Measurements from ENCODE around the gene GINS2. TPM values are rescaled to one million over a fixed set of nuclear protein-coding genes. Genes with fewer than 3 reads are reported as not detected.

Gene GINS2
- total RNA-seq (0.26 and 1.8 TPM in 2 replicates), polyA plus RNA-seq (5.5 and 18.3 TPM in 2 replicates), polyA minus RNA-seq (ENCODE audit: low replicate concordance) (2.6 and 6.7 TPM in 2 replicates)
- polyA plus RNA-seq (2012), result 5.4 and 17.3 TPM in 2 replicates

- Histone ChIP-seq H3K9me3 (ENCODE audit: control insufficient read depth, insufficient read depth, low read depth, low read length) (no peaks in the 10 kb centered on the region), H3K27ac (ENCODE audit: insufficient read depth, low read length) (peak within 1 kb of the TSS; percentile 62), H3K9ac (ENCODE audit: insufficient read depth, low read length) (peak within 1 kb of the TSS; percentile 58), H3K79me2 (ENCODE audit: control insufficient read depth, insufficient read depth, low read length) (no peaks in the 10 kb centered on the region), H3K4me2 (ENCODE audit: extremely low read depth, insufficient read depth, low read length) (peak within 1 kb of the TSS; percentile 78), H3K27me3 (ENCODE audit: control insufficient read depth, insufficient read depth, low read length) (peaks cover 6% of the 10 kb centered on the region), H2AFZ (ENCODE audit: low read length) (peak within 1 kb of the TSS; percentile 94), H3K4me1 (ENCODE audit: control insufficient read depth, extremely low read depth, insufficient read depth, low read length) (peaks cover 3% of the 10 kb centered on the region), H3K36me3 (ENCODE audit: control insufficient read depth, insufficient read depth, low read length) (no peaks in the 10 kb centered on the region), H3K4me3 (replicated peaks in 1 of 4; ENCODE audit: control extremely low read depth in 1 of 4, insufficient read depth in 1 of 4, low read depth in 3 of 4, low read length in 4 of 4) (peak within 1 kb of the TSS; percentile 68 to 82 (median 70)), H4K20me1 (ENCODE audit: control insufficient read depth, extremely low read depth, insufficient read depth, low read length) (no peaks in the 10 kb centered on the region)
- TF ChIP-seq EZH2 (IDR thresholded peaks at IDR 0.05; ENCODE audit: low read length, missing control alignments) (no peak), CTCF (conservative IDR thresholded peaks at IDR 0.05 in 1 of 2, IDR thresholded peaks at IDR 0.05 in 1 of 2; ENCODE audit: low read depth in 1 of 2, low read length in 2 of 2) (no peak)
- peak; percentile 86 to 90 for DNase-seq (ENCODE audit: low read depth in 2 of 2)
Measured at GRCh38 chr16:85688586-85689284, at the start of gene GINS2. Gene GINS2, minus strand, starts transcription at chr16:85688954. Its CDS starts 56 bp downstream, at chr16:85688898.

GRCh38 chr16:85736921-85737320 is 48.2 kb upstream of the GINS2 start:
- H3K27ac ChIP-seq (ENCODE audit: insufficient read depth, low read length), result no peak overlapping the region
- no peaks in the 10 kb centered on the region for H3K9me3 ChIP-seq (ENCODE audit: control insufficient read depth, insufficient read depth, low read depth, low read length)
- no peak overlapping the region for H3K9ac ChIP-seq (ENCODE audit: insufficient read depth, low read length)
- no peaks in the 10 kb centered on the region for H3K4me1 ChIP-seq (ENCODE audit: control insufficient read depth, extremely low read depth, insufficient read depth, low read length)
- H2AFZ ChIP-seq (ENCODE audit: low read length), result no peak overlapping the region
- no peaks in the 10 kb centered on the region for H4K20me1 ChIP-seq (ENCODE audit: control insufficient read depth, extremely low read depth, insufficient read depth, low read length)
- H3K36me3 ChIP-seq (ENCODE audit: control insufficient read depth, insufficient read depth, low read length), result no peaks in the 10 kb centered on the region
- DNase-seq (ENCODE audit: low read depth in 2 of 2), result no peak
- TF ChIP-seq CTCF (conservative IDR thresholded peaks at IDR 0.05 in 1 of 2, IDR thresholded peaks at IDR 0.05 in 1 of 2; ENCODE audit: low read depth in 1 of 2, low read length in 2 of 2) (no peak), EZH2 (IDR thresholded peaks at IDR 0.05; ENCODE audit: low read length, missing control alignments) (no peak)
- no peaks in the 10 kb centered on the region for H3K79me2 ChIP-seq (ENCODE audit: control insufficient read depth, insufficient read depth, low read length)
- no peak overlapping the region for H3K4me2 ChIP-seq (ENCODE audit: extremely low read depth, insufficient read depth, low read length)
- H3K4me3 ChIP-seq (replicated peaks in 1 of 4; ENCODE audit: control extremely low read depth in 1 of 4, insufficient read depth in 1 of 4, low read depth in 3 of 4, low read length in 4 of 4), result no peak overlapping the region
- H3K27me3 ChIP-seq (ENCODE audit: control insufficient read depth, insufficient read depth, low read length), result no peaks in the 10 kb centered on the region

GRCh38 chr16:85735946-85736345 is 47.2 kb upstream of the GINS2 start:
- H3K4me2 ChIP-seq (ENCODE audit: extremely low read depth, insufficient read depth, low read length), result no peak overlapping the region
- no peak for DNase-seq (ENCODE audit: low read depth in 2 of 2)
- no peaks in the 10 kb centered on the region for H3K27me3 ChIP-seq (ENCODE audit: control insufficient read depth, insufficient read depth, low read length)
- no peak overlapping the region for H3K27ac ChIP-seq (ENCODE audit: insufficient read depth, low read length)
- no peaks in the 10 kb centered on the region for H3K79me2 ChIP-seq (ENCODE audit: control insufficient read depth, insufficient read depth, low read length)
- H3K9me3 ChIP-seq (ENCODE audit: control insufficient read depth, insufficient read depth, low read depth, low read length), result no peaks in the 10 kb centered on the region
- H3K9ac ChIP-seq (ENCODE audit: insufficient read depth, low read length), result no peak overlapping the region
- no peaks in the 10 kb centered on the region for H3K36me3 ChIP-seq (ENCODE audit: control insufficient read depth, insufficient read depth, low read length)
- TF ChIP-seq EZH2 (IDR thresholded peaks at IDR 0.05; ENCODE audit: low read length, missing control alignments), result no peak
- no peak for TF ChIP-seq CTCF (conservative IDR thresholded peaks at IDR 0.05 in 1 of 2, IDR thresholded peaks at IDR 0.05 in 1 of 2; ENCODE audit: low read depth in 1 of 2, low read length in 2 of 2)
- H2AFZ ChIP-seq (ENCODE audit: low read length), result no peak overlapping the region
- no peaks in the 10 kb centered on the region for H4K20me1 ChIP-seq (ENCODE audit: control insufficient read depth, extremely low read depth, insufficient read depth, low read length)
- H3K4me1 ChIP-seq (ENCODE audit: control insufficient read depth, extremely low read depth, insufficient read depth, low read length), result no peaks in the 10 kb centered on the region
- H3K4me3 ChIP-seq (replicated peaks in 1 of 4; ENCODE audit: control extremely low read depth in 1 of 4, insufficient read depth in 1 of 4, low read depth in 3 of 4, low read length in 4 of 4), result no peak overlapping the region

Data from fibroblast of lung (primary cell).